ENCODE measurements around the gene IL1R2. TPM values are rescaled to one million over a fixed set of nuclear protein-coding genes. Genes with fewer than 3 reads are reported as not detected.

IL1R2 gene
- total and polyA plus RNA-seq, 9 of the 15 experiments (the other 6 are each of a cell fraction or from before 2014, with no cell fraction given): 0.13 TPM; not detected in 8

DNA sequence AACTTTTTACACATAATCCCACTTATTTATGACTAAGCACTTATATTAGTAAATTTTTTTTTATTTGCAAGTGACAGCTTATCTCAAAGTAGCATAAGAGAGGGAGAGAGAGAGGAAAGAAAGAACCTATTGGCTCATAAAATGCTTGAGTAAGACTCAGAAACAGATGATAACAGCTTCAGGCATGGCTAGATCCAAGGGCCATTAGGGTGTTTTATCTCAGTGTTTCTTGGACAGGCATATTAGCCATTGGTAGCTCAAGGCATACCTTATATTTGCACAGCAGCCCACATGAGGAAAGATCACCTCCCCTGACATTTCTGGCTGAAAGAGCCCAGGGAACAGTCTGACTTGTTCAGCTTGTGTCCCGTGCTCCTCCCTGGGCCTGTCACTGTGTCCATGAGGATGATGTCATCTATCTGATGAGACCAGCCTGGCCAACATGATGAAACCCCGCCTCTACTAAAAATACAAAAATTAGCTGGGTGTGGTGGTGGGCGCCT, 64.4 kb downstream of the IL1R2 start (continued):
- TF ChIP-seq KLF13 (tag; IDR thresholded peaks at IDR 0.05; ENCODE audit: borderline replicate concordance, low read depth): no peak
- TF ChIP-seq, protein P1, sequence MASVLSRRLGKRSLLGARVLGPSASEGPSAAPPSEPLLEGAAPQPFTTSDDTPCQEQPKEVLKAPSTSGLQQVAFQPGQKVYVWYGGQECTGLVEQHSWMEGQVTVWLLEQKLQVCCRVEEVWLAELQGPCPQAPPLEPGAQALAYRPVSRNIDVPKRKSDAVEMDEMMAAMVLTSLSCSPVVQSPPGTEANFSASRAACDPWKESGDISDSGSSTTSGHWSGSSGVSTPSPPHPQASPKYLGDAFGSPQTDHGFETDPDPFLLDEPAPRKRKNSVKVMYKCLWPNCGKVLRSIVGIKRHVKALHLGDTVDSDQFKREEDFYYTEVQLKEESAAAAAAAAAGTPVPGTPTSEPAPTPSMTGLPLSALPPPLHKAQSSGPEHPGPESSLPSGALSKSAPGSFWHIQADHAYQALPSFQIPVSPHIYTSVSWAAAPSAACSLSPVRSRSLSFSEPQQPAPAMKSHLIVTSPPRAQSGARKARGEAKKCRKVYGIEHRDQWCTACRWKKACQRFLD (CRISPR knock-in tag; IDR thresholded peaks at IDR 0.05): no peak
- TF ChIP-seq, protein P2, sequence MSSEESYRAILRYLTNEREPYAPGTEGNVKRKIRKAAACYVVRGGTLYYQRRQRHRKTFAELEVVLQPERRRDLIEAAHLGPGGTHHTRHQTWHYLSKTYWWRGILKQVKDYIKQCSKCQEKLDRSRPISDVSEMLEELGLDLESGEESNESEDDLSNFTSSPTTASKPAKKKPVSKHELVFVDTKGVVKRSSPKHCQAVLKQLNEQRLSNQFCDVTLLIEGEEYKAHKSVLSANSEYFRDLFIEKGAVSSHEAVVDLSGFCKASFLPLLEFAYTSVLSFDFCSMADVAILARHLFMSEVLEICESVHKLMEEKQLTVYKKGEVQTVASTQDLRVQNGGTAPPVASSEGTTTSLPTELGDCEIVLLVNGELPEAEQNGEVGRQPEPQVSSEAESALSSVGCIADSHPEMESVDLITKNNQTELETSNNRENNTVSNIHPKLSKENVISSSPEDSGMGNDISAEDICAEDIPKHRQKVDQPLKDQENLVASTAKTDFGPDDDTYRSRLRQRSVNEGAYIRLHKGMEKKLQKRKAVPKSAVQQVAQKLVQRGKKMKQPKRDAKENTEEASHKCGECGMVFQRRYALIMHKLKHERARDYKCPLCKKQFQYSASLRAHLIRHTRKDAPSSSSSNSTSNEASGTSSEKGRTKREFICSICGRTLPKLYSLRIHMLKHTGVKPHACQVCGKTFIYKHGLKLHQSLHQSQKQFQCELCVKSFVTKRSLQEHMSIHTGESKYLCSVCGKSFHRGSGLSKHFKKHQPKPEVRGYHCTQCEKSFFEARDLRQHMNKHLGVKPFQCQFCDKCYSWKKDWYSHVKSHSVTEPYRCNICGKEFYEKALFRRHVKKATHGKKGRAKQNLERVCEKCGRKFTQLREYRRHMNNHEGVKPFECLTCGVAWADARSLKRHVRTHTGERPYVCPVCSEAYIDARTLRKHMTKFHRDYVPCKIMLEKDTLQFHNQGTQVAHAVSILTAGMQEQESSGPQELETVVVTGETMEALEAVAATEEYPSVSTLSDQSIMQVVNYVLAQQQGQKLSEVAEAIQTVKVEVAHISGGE (CRISPR knock-in tag; IDR thresholded peaks at IDR 0.05): no peak
- TF ChIP-seq, protein P3, sequence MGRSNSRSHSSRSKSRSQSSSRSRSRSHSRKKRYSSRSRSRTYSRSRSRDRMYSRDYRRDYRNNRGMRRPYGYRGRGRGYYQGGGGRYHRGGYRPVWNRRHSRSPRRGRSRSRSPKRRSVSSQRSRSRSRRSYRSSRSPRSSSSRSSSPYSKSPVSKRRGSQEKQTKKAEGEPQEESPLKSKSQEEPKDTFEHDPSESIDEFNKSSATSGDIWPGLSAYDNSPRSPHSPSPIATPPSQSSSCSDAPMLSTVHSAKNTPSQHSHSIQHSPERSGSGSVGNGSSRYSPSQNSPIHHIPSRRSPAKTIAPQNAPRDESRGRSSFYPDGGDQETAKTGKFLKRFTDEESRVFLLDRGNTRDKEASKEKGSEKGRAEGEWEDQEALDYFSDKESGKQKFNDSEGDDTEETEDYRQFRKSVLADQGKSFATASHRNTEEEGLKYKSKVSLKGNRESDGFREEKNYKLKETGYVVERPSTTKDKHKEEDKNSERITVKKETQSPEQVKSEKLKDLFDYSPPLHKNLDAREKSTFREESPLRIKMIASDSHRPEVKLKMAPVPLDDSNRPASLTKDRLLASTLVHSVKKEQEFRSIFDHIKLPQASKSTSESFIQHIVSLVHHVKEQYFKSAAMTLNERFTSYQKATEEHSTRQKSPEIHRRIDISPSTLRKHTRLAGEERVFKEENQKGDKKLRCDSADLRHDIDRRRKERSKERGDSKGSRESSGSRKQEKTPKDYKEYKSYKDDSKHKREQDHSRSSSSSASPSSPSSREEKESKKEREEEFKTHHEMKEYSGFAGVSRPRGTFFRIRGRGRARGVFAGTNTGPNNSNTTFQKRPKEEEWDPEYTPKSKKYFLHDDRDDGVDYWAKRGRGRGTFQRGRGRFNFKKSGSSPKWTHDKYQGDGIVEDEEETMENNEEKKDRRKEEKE (IDR thresholded peaks at IDR 0.05; ENCODE audit: borderline replicate concordance in 1 of 2, control insufficient read depth in 1 of 2, low read depth in 2 of 2, low read length in 1 of 2): no peak
- TF ChIP-seq, protein P4, sequence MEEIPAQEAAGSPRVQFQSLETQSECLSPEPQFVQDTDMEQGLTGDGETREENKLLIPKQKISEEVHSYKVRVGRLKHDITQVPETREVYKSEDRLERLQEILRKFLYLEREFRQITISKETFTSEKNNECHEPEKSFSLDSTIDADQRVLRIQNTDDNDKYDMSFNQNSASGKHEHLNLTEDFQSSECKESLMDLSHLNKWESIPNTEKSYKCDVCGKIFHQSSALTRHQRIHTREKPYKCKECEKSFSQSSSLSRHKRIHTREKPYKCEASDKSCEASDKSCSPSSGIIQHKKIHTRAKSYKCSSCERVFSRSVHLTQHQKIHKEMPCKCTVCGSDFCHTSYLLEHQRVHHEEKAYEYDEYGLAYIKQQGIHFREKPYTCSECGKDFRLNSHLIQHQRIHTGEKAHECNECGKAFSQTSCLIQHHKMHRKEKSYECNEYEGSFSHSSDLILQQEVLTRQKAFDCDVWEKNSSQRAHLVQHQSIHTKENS (CRISPR knock-in tag; IDR thresholded peaks at IDR 0.05): no peak
- no peak for TF ChIP-seq ILF3 (IDR thresholded peaks at IDR 0.05; ENCODE audit: borderline replicate concordance)
- TF ChIP-seq MAFG (tag; conservative IDR thresholded peaks at IDR 0.05): peak; percentile 54
- TF ChIP-seq ZNF830 (CRISPR knock-in tag; IDR thresholded peaks at IDR 0.05): no peak
- TF ChIP-seq, protein P5, sequence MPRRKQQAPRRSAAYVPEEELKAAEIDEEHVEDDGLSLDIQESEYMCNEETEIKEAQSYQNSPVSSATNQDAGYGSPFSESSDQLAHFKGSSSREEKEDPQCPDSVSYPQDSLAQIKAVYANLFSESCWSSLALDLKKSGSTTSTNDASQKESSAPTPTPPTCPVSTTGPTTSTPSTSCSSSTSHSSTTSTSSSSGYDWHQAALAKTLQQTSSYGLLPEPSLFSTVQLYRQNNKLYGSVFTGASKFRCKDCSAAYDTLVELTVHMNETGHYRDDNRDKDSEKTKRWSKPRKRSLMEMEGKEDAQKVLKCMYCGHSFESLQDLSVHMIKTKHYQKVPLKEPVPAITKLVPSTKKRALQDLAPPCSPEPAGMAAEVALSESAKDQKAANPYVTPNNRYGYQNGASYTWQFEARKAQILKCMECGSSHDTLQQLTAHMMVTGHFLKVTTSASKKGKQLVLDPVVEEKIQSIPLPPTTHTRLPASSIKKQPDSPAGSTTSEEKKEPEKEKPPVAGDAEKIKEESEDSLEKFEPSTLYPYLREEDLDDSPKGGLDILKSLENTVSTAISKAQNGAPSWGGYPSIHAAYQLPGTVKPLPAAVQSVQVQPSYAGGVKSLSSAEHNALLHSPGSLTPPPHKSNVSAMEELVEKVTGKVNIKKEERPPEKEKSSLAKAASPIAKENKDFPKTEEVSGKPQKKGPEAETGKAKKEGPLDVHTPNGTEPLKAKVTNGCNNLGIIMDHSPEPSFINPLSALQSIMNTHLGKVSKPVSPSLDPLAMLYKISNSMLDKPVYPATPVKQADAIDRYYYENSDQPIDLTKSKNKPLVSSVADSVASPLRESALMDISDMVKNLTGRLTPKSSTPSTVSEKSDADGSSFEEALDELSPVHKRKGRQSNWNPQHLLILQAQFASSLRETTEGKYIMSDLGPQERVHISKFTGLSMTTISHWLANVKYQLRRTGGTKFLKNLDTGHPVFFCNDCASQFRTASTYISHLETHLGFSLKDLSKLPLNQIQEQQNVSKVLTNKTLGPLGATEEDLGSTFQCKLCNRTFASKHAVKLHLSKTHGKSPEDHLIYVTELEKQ (CRISPR knock-in tag; IDR thresholded peaks at IDR 0.05): no peak
- TF ChIP-seq, protein P6, sequence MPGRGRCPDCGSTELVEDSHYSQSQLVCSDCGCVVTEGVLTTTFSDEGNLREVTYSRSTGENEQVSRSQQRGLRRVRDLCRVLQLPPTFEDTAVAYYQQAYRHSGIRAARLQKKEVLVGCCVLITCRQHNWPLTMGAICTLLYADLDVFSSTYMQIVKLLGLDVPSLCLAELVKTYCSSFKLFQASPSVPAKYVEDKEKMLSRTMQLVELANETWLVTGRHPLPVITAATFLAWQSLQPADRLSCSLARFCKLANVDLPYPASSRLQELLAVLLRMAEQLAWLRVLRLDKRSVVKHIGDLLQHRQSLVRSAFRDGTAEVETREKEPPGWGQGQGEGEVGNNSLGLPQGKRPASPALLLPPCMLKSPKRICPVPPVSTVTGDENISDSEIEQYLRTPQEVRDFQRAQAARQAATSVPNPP (IDR thresholded peaks at IDR 0.05; ENCODE audit: borderline replicate concordance, insufficient read depth, insufficient read length): no peak
- no peak for TF ChIP-seq NFXL1 (CRISPR knock-in tag; IDR thresholded peaks at IDR 0.05)
- TF ChIP-seq ZEB2 (IDR thresholded peaks at IDR 0.05): peak; percentile 52

All from K562 (cell line).